Measurements from ENCODE around the gene PARVA.

Gene PARVA

DNA sequence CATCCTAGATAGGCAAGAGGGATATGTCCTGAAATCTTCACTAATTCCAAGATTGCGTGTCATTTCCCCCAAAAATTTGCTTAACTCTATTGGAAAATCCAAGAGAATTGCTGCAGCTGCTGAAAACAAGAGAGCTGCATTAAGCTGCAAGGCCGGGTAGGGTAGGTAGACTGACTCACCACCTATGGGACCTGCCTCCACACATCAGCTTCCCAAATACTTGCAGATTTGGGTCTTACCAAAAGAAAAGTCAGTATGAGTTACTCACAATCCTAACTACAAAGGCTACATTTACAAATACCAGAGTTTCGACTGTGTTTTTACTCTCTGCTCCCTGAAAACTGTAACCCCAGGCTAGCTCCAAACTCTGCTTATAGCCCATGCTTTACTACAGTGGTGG lies 154.3 kb downstream of the PARVA start:
- DNase-seq (ENCODE audit: low read depth): no peak

- DNase-seq (ENCODE audit: low read depth): no peak
Measured at GRCh38 chr11:12532580-12532979, 155.2 kb downstream of the PARVA start.

- no peak for DNase-seq (ENCODE audit: low read depth)
Measured at GRCh38 chr11:12534549-12534948, 157.2 kb downstream of the PARVA start.

DNA sequence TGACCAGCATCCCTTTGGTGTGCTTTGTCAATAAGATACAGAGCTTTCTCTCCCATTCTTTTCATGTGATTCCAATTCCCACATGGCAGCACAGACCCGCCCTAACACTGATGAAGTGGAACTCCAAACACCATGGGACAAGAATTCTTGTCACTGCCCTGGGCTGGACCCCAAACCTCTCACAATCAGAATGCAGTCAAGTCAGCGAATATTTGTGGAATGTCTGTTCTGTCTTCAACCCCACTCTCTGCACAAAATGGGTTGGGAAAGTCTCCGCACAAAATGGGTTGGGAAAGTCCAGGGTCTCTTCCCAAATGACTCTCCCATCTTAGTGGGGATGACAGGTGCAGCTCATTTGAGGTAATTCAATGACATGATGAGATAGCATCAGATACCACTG lies 157.9 kb downstream of the PARVA start:
- no peak for DNase-seq (ENCODE audit: low read depth)

GRCh38 chr11:12536566-12536965 lies 159.2 kb downstream of the PARVA start:
- no peak for DNase-seq (ENCODE audit: low read depth)

DNA sequence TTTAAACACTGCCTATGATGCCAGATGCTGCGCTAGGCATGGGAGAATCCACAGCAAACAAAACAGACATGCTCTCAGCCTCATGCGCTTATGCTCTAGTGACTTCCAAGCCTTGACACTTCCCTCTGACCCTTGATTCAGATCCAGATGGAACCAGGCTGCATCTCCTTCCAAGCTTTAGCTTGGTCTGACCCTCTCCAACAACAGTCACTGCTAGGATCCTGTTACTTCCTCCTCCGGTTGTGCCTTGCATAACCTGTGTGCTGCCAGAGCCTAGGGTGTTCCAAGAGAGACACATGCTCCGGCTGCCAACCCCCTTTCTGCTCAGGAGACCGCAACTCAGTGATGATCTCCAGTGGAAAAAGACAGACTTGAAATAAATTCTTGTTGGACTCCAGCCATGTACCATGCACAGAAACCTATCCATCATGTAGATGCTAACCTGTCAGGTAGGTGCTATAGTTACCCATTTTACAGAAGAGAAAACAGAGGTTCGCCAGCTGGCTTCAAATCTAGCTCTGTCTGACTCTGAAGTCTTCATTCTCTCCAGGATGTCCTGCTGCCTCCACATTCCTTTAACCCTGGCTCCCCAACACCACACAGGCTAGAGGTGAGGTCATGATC lies 160.5 kb downstream of the PARVA start:
- DNase-seq (ENCODE audit: low read depth): no peak

DNA sequence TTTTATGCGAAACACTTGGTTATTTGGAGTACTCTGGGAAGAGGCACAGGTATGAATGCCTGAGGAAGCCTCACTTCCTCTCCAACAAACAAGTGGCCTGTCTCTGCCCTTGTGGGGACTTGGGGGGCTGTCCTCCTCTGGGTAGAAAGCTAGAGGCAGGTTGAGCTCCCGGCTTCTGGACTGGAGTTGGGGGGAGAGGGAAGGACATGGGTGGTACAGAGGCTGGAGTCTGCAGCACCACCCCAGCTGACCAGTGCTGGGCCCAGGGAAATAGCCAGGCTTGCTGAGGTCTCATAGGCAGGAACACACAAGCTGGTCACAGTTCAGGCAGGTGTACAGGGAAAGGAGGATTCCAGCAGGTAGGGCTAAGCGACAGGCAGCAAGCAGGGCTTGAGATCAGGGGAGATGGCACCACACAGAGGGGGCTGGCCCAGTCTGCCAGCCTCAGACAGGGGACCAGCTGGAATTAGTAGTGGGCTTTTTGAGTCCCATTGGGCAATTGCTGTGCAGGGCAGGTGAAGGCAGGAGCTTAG lies 161.6 kb downstream of the PARVA start:
- no peak for DNase-seq (ENCODE audit: low read depth)

DNA sequence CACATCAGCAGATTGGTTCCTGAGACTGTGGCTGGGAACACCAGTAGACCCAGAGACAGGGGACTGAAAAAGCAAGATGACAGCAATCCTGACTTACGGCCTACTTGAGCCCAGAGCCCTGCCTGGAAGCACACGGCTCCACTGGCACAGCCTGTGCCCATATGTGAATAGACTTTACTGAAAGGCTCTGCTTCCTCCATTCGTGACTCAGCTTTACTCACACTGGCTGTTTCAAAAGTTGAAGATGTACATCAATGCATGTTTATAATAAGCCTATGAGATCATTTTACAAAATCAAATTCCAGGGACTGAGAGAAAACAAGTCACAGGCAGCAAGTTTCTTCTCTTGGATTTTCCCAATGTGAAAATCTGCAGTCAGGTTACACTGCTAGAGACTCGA lies 162.2 kb downstream of the PARVA start:
- DNase-seq (ENCODE audit: low read depth): no peak

- DNase-seq (ENCODE audit: low read depth): no peak
Measured at GRCh38 chr11:12540075-12540680, 162.8 kb downstream of the PARVA start.

GRCh38 chr11:12540913-12541582 lies 163.7 kb downstream of the PARVA start:
- DNase-seq (ENCODE audit: low read depth): no peak

- no peak for DNase-seq (ENCODE audit: low read depth)
Measured at GRCh38 chr11:12541583-12542151, 164.3 kb downstream of the PARVA start.

- DNase-seq (ENCODE audit: low read depth): no peak
Measured at GRCh38 chr11:12542186-12542935, 165.0 kb downstream of the PARVA start.

DNA sequence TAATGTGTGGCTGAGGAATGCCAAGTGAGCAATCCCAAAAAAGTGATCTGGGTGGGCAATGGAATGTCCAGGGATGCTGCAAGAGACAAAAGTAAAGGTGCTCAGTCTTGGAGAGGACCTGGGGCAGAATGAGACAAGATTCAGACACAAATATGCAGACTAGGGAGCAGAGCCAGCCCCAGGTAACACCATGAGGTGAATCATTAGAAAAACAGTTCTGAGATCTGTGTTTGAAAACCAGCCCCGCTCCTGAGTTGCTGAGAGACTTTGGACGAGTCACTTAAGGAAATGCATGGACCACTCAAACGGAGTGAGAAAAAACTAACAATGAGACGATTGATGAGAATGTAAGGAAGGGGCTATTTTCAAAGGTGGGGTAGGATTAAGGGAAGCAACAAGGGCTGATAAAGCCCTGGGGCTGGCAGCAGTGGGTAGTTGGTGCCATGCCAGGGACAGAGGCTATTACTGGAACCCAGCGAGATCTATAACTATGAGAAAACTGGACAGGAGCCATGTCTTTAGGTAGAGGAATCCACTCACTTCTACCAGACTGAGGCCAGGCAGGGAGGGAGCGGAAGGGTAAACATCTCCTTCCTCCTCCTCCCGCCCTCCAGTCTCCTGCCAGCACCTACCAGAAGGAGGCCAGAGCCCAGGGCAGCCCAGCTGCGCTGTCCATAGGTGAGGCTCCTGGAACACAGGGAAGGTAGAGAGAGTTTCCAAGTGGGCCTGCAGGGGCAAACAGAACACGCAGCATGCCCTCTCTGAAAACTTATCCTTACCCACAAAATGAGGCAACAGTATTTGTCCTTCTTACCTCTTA lies 166.4 kb downstream of the PARVA start:
- DNase-seq (ENCODE audit: low read depth): no peak

GRCh38 chr11:12544986-12545775 lies 167.8 kb downstream of the PARVA start:
- DNase-seq (ENCODE audit: low read depth): no peak

DNA sequence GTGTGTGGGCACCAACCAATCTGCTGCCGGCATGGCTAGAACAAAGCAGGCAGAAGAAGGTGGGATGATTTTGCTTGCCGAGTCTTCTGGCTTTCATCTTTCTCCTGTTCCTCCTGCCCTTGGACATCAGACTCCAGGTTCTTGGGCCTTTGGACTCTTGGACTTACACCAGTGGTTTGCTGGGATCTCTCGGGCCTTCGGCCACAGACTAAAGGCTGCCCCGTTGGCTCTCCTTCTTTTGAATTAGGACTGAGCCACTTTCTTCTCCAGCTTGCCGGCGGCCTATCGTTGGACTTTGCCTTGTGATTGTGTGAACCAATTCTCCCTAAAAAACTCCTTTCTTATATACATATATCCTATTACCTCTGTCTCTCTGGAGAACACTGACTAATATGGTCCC lies 168.8 kb downstream of the PARVA start:
- DNase-seq (ENCODE audit: low read depth): no peak

- DNase-seq (ENCODE audit: low read depth): no peak
Measured at GRCh38 chr11:12546660-12547059, 169.3 kb downstream of the PARVA start.

GRCh38 chr11:12547953-12548650 lies 170.7 kb downstream of the PARVA start:
- no peak for DNase-seq (ENCODE audit: low read depth)

DNA sequence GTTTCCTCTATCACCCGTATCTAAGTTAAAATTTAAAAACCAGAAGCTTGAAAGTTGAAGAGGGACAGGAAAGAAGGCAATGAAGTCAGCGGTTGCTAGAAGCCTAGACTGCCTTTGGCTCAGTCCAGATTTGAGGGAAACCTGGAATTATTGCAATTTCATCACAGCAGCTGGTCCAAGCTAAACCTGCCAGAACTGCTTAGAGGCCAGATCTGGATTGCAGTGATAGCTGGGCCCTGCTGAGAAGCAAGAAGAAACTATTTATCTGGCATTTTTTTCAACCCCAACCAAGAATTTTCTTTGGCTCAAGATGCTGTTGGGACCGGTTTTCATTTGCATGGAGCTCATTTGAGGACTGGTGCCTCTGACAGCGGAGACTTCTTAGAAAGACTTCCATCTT lies 175.3 kb downstream of the PARVA start:
- no peak for DNase-seq (ENCODE audit: low read depth)

GRCh38 chr11:12554122-12554521 lies 176.8 kb downstream of the PARVA start:
- no peak for DNase-seq (ENCODE audit: low read depth)

- DNase-seq (ENCODE audit: low read depth): no peak
Measured at GRCh38 chr11:12556155-12556554, 178.8 kb downstream of the PARVA start.
